Measurements from ENCODE around the gene LRPAP1. TPM values are rescaled to one million over a fixed set of nuclear protein-coding genes. Genes with fewer than 3 reads are reported as not detected.
"Not testable (repeated sequence)": the region's sequence is repeated elsewhere in the genome, so short reads cannot be mapped to it uniquely, and the experiment has no call there.

Gene LRPAP1
- total RNA-seq, 1 donor from 2014 or later, result 120 TPM

- no peak for DNase-seq
Observed at GRCh38 chr4:3517731-3518510, 14.3 kb downstream of the LRPAP1 start.

GRCh38 chr4:3516836-3517730 is 15.1 kb downstream of the LRPAP1 start:
- peak; percentile 55 for DNase-seq

- no peak for DNase-seq
Observed at GRCh38 chr4:3516061-3516835, 16.0 kb downstream of the LRPAP1 start.

GRCh38 chr4:3515646-3516045 is 16.6 kb downstream of the LRPAP1 start:
- DNase-seq, result no peak

- DNase-seq, result no peak
Observed at GRCh38 chr4:3514806-3515501, 17.3 kb downstream of the LRPAP1 start.

- DNase-seq, result no peak
Observed at GRCh38 chr4:3514221-3514780, 17.9 kb downstream of the LRPAP1 start.

GRCh38 chr4:3513807-3514206 is 18.4 kb downstream of the LRPAP1 start:
- no peak for DNase-seq

- DNase-seq, result no peak
Observed at GRCh38 chr4:3512719-3513118, 19.5 kb downstream of the LRPAP1 start.

GRCh38 chr4:3512279-3512678 is 19.9 kb downstream of the LRPAP1 start:
- no peak for DNase-seq

GRCh38 chr4:3511601-3512000 is 20.6 kb downstream of the LRPAP1 start:
- not testable (repeated sequence) for DNase-seq

GRCh38 chr4:3511187-3511586 is 21.0 kb downstream of the LRPAP1 start:
- DNase-seq, result no peak

- DNase-seq, result no peak
Observed at GRCh38 chr4:3510481-3510880, 21.7 kb downstream of the LRPAP1 start.

GRCh38 chr4:3508542-3508941 is 23.7 kb downstream of the LRPAP1 start:
- DNase-seq, result peak; percentile 38

- DNase-seq, result no peak
Observed at GRCh38 chr4:3505231-3505630, 27.0 kb downstream of the LRPAP1 start.

GRCh38 chr4:3502941-3503936 is 29.0 kb downstream of the LRPAP1 start:
- no peak for DNase-seq

GRCh38 chr4:3501825-3502425 is 30.3 kb downstream of the LRPAP1 start:
- no peak for DNase-seq

GRCh38 chr4:3501126-3501824 is 30.9 kb downstream of the LRPAP1 start:
- no peak for DNase-seq

- DNase-seq, result no peak
Observed at GRCh38 chr4:3500634-3501101, 31.6 kb downstream of the LRPAP1 start.

- DNase-seq, result no peak
Observed at GRCh38 chr4:3500111-3500510, 32.1 kb downstream of the LRPAP1 start.

All from dermis blood vessel endothelial cell (primary cell).